Midbrain (tissue), 1 donor: ENCODE data around the gene HHATL.

ENCODE experiments used
- DNase-seq: peaks from one replicate; lab custom pipeline; 2025; lab: John Stamatoyannopoulos, UW

The HHATL gene

DNA sequence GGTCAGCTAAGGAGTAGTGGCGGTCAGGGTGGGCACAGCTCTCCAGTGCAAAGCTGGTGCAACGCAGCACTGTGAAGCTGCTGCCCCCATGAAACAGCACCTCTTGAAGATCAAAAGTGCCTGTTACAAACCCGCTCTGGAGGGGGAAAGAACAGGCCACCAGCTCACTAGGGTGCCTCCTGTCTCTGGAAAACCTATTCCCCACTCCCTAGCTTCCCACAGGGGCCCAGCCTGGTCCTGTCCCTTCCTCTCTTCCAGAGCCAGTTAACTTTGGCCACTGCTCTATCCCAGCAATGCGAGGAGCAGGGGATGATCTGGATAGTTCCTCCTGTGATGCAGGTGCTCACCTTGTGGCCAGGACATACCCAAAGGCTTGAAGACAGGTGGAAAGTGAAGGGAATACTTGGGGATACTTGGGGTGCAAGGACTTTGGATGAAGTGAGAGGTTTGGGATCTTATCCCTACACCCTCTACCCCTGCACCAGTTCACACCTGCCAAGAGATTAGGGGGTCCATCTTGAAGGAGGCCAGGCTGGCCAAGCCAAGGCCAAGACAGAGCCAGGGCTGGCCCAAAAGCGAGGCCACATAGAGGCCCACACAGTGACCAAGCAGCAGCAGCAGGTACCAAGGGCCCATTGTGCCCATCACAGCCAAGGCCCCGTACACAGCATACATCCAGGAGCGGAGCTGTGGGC is 4.2 kb downstream of the HHATL start:
- no peak for DNase-seq

GRCh38 chr3:42697289-42698051 is 5.1 kb downstream of the HHATL start:
- no peak for DNase-seq

DNA sequence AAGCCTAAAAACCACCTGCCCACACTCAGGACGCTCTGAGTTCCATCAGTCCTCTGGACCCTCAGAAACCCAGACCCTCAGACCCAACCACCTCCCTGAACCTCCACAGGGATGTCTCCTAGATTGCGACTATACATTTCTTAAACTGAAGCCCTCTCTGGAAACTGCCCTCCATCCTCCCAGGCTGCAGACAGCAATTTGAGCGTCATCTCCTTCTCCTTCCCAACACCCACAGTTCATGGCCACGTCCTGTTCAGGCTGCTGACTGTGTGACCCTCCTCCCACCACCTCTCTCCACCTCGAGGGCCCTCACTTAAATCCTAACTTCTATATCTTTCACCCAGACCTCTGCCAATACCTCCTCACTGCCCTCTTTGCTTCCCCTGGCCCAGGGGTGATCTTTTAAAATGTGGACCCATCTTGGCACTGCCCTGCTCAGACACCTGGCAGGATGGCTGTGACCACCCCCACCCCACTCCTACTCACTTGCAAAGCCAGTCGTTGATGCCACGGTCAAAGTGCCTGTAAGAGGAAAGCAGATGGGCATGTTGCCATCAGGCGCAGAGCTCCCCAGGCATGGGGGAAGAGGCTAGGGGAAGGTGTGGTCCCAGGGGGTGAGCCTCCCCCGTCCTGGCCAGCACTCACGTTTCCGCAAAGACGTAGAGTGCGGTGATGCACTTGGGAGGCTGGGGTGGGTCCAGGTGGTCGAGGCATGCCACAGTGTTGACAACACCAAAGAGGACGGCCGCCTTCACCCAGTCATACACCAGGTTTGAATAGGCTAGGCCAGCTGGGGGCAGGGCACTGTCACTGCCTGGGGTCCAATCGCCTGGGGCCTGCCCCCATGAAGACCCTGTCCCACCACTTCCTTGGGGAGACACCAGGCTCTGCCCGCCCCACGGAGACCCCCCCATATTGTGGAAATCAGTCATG is 6.0 kb downstream of the HHATL start:
- DNase-seq = no peak

GRCh38 chr3:42694366-42694765 is 8.2 kb downstream of the HHATL start:
- DNase-seq = no peak

DNA sequence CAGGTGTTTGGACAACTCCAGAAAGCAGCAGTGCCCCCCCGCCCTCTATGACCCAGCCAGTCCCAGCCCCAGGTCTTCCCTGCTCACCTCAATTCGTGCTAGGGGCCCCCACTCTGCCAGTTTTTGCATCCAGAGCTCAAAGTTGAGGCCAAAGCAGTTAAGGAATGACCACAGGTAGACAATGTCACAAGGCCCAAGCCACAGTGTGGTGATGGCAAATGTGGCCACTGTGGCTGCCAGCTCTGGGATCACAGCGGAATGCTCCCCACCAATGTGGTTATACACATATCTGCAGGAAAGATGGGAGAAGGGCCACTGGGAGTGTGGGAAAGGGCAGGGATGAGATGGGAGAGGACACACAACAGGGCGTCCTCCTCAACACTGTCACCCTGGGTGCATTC is 9.1 kb downstream of the HHATL start:
- DNase-seq = no peak

DNA sequence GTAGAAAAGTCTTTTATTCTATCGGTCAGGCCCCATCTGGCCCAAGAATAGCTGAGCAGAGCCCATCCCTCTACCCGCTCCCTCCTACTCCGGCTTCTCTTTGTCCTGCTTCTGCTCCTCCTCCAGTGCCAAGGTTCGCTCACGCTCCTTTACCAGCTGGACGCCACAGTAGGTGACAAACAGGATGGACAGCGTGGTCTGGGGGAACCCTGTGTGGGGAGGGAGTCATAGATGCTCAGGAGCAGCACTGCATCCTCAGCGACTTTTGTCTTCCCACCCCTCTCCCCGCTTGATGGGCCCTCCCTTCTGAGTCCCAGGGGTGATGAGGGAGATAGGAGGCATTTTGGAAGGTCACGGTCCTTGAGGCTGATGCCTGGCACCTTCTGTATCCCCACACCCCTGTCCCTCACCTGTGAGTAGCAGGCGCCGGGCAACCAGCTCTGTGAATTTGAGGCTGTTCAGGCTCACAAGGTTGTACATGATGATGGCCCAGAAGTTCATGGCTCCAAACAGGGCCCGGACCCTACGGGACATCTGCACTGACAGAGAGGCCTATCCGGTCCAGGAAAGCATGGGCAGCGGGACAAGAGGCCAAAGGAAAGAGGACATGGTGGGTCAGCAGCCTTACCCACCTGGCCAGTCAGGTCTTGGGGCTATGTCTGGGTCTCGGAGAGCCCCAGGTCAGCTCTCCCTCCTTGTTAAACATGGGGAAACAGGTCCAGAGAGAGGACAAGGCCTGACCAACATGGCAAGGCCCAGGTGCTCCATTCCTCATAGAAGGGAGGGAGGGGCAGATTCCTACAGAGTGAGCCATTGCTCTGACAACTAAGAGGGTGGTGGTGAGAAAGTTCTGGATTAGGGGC is 9.7 kb downstream of the HHATL start:
- no peak for DNase-seq

GRCh38 chr3:42691816-42692666 is 10.6 kb downstream of the HHATL start:
- DNase-seq = no peak

DNA sequence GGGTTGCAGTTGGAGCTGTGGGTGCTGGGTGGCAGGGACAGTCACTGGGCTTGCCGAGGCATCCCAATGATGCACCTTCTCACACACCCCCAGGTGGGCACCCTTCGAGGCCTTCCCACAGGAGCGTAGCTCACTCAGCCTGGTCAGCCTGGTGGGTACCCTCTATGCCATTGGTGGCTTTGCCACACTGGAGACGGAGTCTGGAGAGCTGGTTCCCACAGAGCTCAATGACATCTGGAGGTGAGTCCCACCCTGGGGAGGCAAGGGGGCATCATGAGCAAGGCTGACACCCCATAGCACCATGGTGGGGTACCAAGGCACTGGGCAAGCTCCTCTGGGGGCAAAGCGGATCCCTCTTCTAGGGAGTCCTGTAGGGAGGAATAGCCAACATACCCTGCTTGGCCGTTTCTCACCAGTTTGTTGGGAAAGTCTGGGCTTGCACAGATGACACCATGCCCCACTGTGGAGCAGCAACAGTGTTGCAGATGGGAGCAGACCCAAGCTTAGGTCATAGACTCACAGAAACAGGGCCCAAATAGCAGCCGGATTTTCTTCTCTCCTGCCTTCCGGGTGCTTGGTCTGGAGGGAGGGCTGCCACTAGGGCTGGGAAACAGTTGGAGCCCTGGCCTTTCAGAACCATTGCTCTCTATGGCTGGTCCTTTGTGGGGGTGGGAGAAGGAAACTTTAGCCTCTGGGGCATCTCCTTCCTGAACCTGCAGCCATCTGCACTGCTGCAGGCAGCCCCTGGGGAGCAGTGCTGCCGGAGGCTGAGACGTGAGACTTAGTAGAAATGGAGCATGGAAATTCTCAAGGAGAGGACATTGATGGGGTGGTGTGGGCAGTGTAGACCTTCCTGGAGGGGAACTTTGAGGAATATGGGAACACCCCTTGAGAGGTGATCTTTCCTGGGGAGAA is 11.6 kb downstream of the HHATL start:
- DNase-seq = peak; percentile 16

DNA sequence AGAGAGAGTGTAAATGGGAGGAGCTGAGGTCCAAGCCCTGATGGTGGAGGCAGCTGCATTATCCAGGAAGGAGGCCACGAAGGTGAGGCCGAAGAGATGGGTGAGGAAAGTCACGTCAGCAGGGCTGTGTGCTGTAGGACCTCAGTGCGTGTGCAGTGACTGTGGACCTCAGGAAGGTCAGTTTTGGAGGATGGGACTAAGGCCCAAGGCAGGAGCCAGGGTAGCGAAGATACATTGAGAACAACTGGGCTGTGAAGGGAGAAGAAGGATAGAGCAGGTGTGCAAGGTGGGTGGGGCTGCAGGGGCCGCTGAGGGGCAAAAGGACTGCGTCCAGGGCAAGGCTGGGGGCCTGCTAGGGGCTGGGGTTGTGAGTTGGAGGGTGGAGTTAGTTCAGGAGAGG is 12.4 kb downstream of the HHATL start:
- no peak for DNase-seq

DNA sequence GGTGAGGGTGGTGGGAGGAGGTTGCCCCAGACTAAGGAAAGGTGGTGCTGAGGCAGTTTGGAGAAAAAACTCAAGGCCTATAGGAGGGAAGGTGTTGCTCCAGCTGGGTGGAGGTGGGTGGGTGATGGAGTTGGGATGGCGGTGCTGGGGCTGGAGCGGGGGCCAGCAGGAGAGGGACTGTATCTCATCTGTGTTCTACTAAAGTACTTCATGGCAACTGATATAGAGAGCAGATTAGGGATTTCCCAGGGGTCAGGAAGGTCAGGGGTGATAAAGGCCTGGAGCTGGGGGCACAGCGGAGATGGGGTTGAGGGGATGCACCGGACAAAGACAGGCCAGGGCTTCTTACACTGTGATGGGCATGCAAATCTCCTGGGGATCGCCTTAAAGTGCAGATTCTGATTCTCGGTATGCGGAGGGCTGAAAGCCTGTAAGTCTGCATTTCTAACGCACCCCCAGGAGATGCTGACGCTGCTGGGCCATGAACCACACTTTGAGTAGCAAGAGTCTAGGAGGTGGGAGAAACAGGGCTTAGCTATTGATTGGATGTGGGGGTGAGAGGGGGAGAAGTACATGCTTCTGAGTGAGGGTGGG is 13.1 kb downstream of the HHATL start:
- DNase-seq = no peak

- no peak for DNase-seq
Observed at GRCh38 chr3:42688487-42689420, 13.8 kb downstream of the HHATL start.

GRCh38 chr3:42688016-42688415 is 14.6 kb downstream of the HHATL start:
- no peak for DNase-seq

DNA sequence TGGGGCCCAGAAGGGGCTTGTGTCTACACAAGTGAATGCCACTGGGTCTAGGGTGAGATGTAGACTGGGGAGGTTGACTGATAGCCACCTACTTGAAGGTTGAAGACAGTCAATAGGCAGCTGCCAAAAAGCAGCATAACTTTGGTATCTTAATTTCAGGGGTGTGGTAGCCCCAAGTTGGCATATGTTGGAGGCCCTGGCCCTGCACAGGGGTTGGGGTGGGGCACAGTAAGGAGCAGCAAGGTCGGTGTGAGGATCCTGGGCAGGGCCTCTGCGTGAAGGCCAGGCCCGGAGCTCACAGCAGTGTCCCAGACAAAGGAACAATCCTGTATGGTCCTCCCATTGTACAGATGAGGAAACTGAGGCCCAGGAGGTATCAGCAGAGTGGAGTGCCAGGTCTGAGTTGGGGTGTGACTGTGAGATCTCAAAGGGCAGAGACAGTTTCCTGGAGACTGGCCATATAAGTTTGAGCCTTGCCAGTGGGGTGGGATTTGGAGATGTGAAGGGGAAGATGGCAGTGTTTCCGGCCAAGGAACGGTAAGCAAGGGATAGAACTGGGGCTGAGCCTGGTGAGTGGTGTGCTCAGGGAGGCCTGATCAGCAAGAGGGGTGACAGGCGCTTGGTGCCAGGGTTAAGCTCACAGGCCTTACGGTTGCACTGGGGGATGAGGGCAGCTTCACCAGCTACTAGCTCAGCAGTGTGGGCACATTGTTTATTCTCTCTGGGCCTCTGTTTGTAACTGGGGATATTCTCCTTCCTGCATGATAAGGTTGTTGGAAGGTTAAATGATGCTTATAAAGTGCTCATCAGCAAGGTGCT is 15.6 kb downstream of the HHATL start:
- no peak for DNase-seq

GRCh38 chr3:42685891-42686820 is 16.4 kb downstream of the HHATL start:
- DNase-seq = no peak

- no peak for DNase-seq
Observed at GRCh38 chr3:42685363-42685881, 17.2 kb downstream of the HHATL start, which contains the start of gene KLHL40. TSS of gene KLHL40 (plus strand) at chr3:42685537. CDS start at chr3:42685619, 82 bp downstream.
